Ishikawa (cell line): ENCODE measurements around the gene OR10G3.

Experiments
- CEBPB ChIP-seq: IDR thresholded peaks from 2 replicates; pipeline ENCODE4 v1.6.1; 2012
- CREB1 ChIP-seq: IDR thresholded peaks from 2 replicates; pipeline ENCODE4 v1.6.1; 2012; ENCODE audit warnings: low read depth
- EGR1 ChIP-seq: IDR thresholded peaks from 2 replicates; pipeline ENCODE4 v1.6.1; 2012
- EP300 ChIP-seq: IDR thresholded peaks from 2 replicates; pipeline ENCODE4 v1.6.1; 2012; ENCODE audit warnings: borderline replicate concordance
- FOXM1 ChIP-seq: IDR thresholded peaks from 2 replicates; pipeline ENCODE4 v1.6.1; 2012; ENCODE audit warnings: low read depth, borderline replicate concordance
- NFIC ChIP-seq: IDR thresholded peaks from 2 replicates; pipeline ENCODE4 v1.6.1; 2012
- RAD21 ChIP-seq: IDR thresholded peaks from 2 replicates; pipeline ENCODE4 v1.6.1; 2012; ENCODE audit warnings: low read depth
- REST ChIP-seq: IDR thresholded peaks from 2 replicates; pipeline ENCODE4 v1.6.1; 2012; ENCODE audit warnings: low read depth, mild to moderate bottlenecking
- TAF1 ChIP-seq: IDR thresholded peaks from 2 replicates; pipeline ENCODE4 v1.6.1; 2012; ENCODE audit warnings: low read depth, mild to moderate bottlenecking
- TCF12 ChIP-seq: IDR thresholded peaks from 2 replicates; pipeline ENCODE4 v1.6.1; 2012; ENCODE audit warnings: low read depth
- TEAD4 ChIP-seq: IDR thresholded peaks from 2 replicates; pipeline ENCODE4 v1.6.1; 2012
- USF1 ChIP-seq: IDR thresholded peaks from 2 replicates; pipeline ENCODE4 v1.6.1; 2012
- YY1 ChIP-seq: IDR thresholded peaks from 2 replicates; pipeline ENCODE4 v1.6.1; 2012; ENCODE audit warnings: low read depth
- ZBTB7A ChIP-seq: IDR thresholded peaks from 2 replicates; pipeline ENCODE4 v1.6.1; 2012; ENCODE audit warnings: low read depth
- TF ChIP-seq, protein P1 (sequence below): IDR thresholded peaks from 2 replicates; pipeline ENCODE4 v1.6.1; 2012

OR10G3 gene

GRCh38 chr14:21521501-21521900 is 58.4 kb downstream of the OR10G3 start:
- TF ChIP-seq CEBPB (no peak), RAD21 (no peak), TAF1 (no peak), TCF12 (no peak), EP300 (no peak), FOXM1 (no peak), USF1 (no peak), ZBTB7A (no peak), EGR1 (no peak), YY1 (no peak), TEAD4 (no peak), CREB1 (no peak), NFIC (no peak), REST (no peak)
- TF ChIP-seq, protein P1, sequence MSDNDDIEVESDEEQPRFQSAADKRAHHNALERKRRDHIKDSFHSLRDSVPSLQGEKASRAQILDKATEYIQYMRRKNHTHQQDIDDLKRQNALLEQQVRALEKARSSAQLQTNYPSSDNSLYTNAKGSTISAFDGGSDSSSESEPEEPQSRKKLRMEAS, result no peak

GRCh38 chr14:21520767-21521166 is 59.1 kb downstream of the OR10G3 start:
- no peak for TF ChIP-seq RAD21
- no peak for TF ChIP-seq NFIC
- no peak for TF ChIP-seq EGR1
- no peak for TF ChIP-seq TEAD4
- TF ChIP-seq EP300, result no peak
- TF ChIP-seq TAF1, result no peak
- TF ChIP-seq CEBPB, result no peak
- TF ChIP-seq YY1, result no peak
- TF ChIP-seq CREB1, result no peak
- TF ChIP-seq TCF12, result no peak
- no peak for TF ChIP-seq ZBTB7A
- TF ChIP-seq FOXM1, result no peak
- no peak for TF ChIP-seq USF1
- TF ChIP-seq, protein P1, result no peak
- no peak for TF ChIP-seq REST

GRCh38 chr14:21518725-21519124 is 61.2 kb downstream of the OR10G3 start:
- TF ChIP-seq USF1, result no peak
- no peak for TF ChIP-seq YY1
- TF ChIP-seq FOXM1, result no peak
- no peak for TF ChIP-seq RAD21
- TF ChIP-seq EGR1, result no peak
- TF ChIP-seq REST, result no peak
